Germinal center (tissue), 1 donor: Measurements from ENCODE around the gene IL31.
"Not testable (repeated sequence)": the region's sequence is repeated elsewhere in the genome, so short reads cannot be mapped to it uniquely, and the experiment has no call there.

Experiments
- DNase-seq: peaks from one replicate; pipeline ENCODE4 v3.0.0; 2012; ENCODE audit warnings: mixed read lengths, low spot score

The IL31 gene

GRCh38 chr12:122192441-122192840 is 18.4 kb upstream of the IL31 start:
- no peak for DNase-seq

- DNase-seq = peak; percentile 86
These were observed 17.0 kb upstream of the IL31 start for GRCh38 chr12:122190842-122191668.

- no peak for DNase-seq
These were observed 15.8 kb upstream of the IL31 start for GRCh38 chr12:122189626-122190475.

- DNase-seq = no peak
These were observed 13.4 kb upstream of the IL31 start for GRCh38 chr12:122187466-122187865.

GRCh38 chr12:122185494-122186082 is 11.6 kb upstream of the IL31 start:
- no peak for DNase-seq

GRCh38 chr12:122185079-122185478 is 11.1 kb upstream of the IL31 start:
- DNase-seq = no peak

- no peak for DNase-seq
These were observed 10.5 kb upstream of the IL31 start for GRCh38 chr12:122184517-122184916.

- no peak for DNase-seq
These were observed 9.5 kb upstream of the IL31 start for GRCh38 chr12:122183588-122183940.

GRCh38 chr12:122182887-122183587 is 9.0 kb upstream of the IL31 start, which contains the start of gene LRRC43:
TSS of gene LRRC43 (plus strand) at chr12:122183123. CDS start at chr12:122183145, 22 bp downstream.
- peak; percentile 66 for DNase-seq

GRCh38 chr12:122176473-122176872 is 2.5 kb upstream of the IL31 start:
- not testable (repeated sequence) for DNase-seq

GRCh38 chr12:122172262-122172939 is 1.6 kb downstream of the IL31 start:
- no peak for DNase-seq

GRCh38 chr12:122171399-122171798 is 2.6 kb downstream of the IL31 start:
- no peak for DNase-seq

GRCh38 chr12:122168492-122168891 is 5.5 kb downstream of the IL31 start:
- no peak for DNase-seq

- no peak for DNase-seq
These were observed 6.6 kb downstream of the IL31 start for GRCh38 chr12:122167356-122167925.

GRCh38 chr12:122166422-122167349 is 7.3 kb downstream of the IL31 start:
- no peak for DNase-seq

- DNase-seq = no peak
These were observed 11.0 kb downstream of the IL31 start for GRCh38 chr12:122162976-122163375.

GRCh38 chr12:122161682-122162081 is 12.3 kb downstream of the IL31 start:
- no peak for DNase-seq

- DNase-seq = no peak
These were observed 13.3 kb downstream of the IL31 start for GRCh38 chr12:122160761-122161160.

GRCh38 chr12:122159882-122160281 is 14.1 kb downstream of the IL31 start:
- DNase-seq = no peak

GRCh38 chr12:122158700-122159285 is 15.2 kb downstream of the IL31 start:
- no peak for DNase-seq
